Measurements from ENCODE around the gene VAT1L. TPM values are rescaled to one million over a fixed set of nuclear protein-coding genes. Genes with fewer than 3 reads are reported as not detected.

VAT1L gene, protein sequence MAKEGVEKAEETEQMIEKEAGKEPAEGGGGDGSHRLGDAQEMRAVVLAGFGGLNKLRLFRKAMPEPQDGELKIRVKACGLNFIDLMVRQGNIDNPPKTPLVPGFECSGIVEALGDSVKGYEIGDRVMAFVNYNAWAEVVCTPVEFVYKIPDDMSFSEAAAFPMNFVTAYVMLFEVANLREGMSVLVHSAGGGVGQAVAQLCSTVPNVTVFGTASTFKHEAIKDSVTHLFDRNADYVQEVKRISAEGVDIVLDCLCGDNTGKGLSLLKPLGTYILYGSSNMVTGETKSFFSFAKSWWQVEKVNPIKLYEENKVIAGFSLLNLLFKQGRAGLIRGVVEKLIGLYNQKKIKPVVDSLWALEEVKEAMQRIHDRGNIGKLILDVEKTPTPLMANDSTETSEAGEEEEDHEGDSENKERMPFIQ
- total RNA-seq: 2.4 and 6.8 TPM in 2 replicates

DNA sequence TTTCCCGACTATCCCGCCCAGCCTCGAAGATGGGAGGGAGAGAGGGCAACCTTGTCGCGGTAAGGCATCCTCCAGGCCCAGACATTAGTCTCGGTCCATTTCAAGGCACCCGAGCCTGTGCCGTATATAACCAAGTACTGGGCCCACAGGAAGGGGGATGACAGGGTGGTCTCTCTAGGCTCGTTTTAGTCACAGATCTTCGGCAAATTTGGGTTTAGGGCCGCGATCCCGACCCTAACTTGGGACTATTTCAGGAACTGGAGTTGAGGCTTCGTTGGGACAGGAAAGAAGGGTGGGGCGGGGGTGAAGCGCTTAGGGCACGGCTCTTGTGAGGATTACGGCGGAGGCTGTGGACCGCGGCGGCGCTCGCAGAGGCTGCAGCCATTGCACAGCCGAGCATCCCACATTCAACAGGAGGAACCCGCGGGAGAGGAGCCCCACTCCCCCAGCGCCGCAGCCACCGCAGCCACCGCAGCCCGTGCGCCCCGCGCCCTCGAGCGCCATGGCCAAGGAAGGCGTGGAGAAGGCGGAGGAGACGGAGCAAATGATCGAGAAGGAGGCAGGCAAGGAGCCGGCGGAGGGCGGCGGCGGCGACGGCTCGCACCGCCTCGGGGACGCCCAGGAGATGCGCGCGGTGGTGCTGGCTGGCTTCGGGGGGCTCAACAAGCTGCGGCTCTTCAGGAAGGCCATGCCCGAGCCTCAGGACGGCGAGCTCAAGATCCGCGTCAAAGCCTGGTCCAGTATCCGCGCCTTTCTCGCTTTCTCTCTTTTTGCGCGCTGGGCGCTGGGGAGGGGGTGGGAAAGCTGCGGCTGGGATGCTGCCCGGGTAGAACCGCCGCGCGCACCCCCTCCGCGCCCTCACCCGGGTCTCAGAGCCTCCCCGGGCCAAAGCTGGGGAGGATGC is at the start of gene VAT1L:
VAT1L (plus strand) TSS at position 384 of the 904 bp plus-strand sequence; CDS start at position 503, 119 bp downstream.

DNA sequence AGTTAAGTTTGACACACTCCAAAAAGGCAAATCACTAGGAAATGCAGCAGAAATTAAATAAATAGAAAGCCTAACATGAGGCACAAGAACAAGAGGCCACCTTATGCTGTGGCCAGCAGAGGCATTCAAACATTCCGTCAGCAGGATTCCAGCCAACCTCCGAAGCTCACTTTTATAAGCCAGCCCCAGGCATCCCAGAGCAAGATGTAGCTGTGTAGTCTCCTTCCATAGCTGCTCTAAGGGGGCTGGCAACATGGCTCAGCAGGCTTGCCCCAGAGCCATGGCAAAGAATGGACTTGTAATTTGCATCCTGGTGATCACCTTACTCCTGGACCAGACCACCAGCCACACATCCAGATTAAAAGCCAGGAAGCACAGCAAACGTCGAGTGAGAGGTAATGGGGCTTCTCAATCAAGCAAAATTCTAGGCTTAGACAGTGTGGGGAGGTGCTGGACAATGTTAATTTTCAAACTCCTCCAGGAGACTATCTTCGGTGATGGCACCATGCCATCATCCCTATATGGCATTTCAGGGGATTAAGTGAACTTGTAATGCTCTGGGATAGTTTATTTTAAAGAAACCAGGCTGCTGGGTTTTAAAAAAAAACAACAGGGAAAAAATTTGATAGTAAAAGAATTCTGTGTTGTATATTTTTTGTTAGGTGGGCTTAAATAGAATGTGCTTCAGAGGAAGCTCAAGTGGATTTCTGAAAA is 234.1 kb downstream of the VAT1L start, which contains the start of gene CLEC3A:
CLEC3A (plus strand) TSS at position 202 of the 714 bp plus-strand sequence; CDS start at position 281, 79 bp downstream.

Other genes starting within 250 kb of the VAT1L start
- gene NUDT7, start 66.0 kb upstream of the VAT1L start, total RNA-seq: 4.1 and 4.8 TPM in 2 replicates
- not detected in 2 replicates for gene CLEC3A, start 234.0 kb downstream of the VAT1L start, total RNA-seq

All from thoracic aorta endothelial cell (primary cell).